ENCODE data around the gene PPDPF. TPM values are rescaled to one million over a fixed set of nuclear protein-coding genes. Genes with fewer than 3 reads are reported as not detected.
A peak's percentile ranks its signal among the peaks of the same experiment; 100 is the strongest.

Gene PPDPF
- total RNA-seq, 1 donor from 2014 or later = 4.1 TPM

DNA sequence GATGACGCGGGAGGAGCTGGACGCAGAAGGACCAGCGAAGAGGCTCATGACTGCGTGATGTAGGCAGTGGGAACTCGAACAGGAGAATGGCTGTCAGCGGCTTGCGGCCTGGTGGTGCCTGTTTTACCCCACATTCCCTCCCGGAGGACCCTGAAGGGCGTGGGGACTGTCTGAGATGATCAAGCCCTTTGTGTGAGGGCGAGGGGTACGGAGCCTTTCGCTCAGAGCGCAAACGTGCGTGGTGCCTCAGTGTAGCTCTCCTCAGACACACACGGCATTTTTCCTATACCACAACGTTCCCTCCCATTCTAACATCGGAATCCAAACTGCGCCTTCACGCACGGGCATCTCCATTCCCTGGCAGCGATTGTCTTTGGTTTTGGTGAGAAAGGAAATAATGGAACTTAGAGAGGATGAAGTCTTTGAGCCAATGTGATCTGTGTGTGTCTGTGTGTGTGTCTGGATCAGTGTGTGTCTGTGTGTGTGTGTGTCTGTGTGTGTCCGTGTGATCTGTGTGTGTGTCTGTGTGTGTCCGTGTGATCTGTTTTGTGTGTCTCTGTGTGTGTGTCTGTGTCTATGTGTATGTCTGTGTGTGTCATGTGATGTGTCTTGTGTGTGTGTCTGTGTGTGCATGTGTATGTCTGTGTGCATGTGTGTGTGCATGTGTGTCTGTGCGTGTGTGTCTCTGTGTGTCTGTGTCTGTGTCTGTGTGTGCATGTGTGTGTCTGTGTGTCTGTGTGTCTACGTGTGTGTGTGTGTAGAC lies 11.3 kb downstream of the PPDPF start:
- Histone ChIP-seq H2AFZ (replicated peaks) (no peak overlapping the region), H3K4me3 (no peak overlapping the region), H3K4me2 (no peak overlapping the region), H3K4me1 (no peaks in the 10 kb centered on the region), H3K9me3 (ENCODE audit: low read depth) (no peaks in the 10 kb centered on the region), H3K9ac (no peak overlapping the region), H4K20me1 (ENCODE audit: low read depth) (no peaks in the 10 kb centered on the region), H3F3A (ENCODE audit: low read depth) (peaks cover 9% of the 10 kb centered on the region), H3K36me3 (no peaks in the 10 kb centered on the region), H3K27ac (no peak overlapping the region), H3K79me2 (ENCODE audit: low read depth) (no peaks in the 10 kb centered on the region), H3K27me3 (no peaks in the 10 kb centered on the region)
- TF ChIP-seq CTCF (IDR thresholded peaks at IDR 0.05) = no peak
- H3K4me1 Mint-ChIP-seq = peaks cover 10% of the 10 kb centered on the region
- peaks cover 11% of the 10 kb centered on the region for H3K27me3 Mint-ChIP-seq (ENCODE audit: insufficient read depth, low read depth)
- no peaks in the 10 kb centered on the region for H3K36me3 Mint-ChIP-seq
- peak; percentile 2 for DNase-seq (ENCODE audit: low spot score)
- H3K4me3 Mint-ChIP-seq = peak overlapping the region; percentile 27
- no peaks in the 10 kb centered on the region for H3K9me3 Mint-ChIP-seq
- H3K27ac Mint-ChIP-seq = peak overlapping the region; percentile 1

DNA sequence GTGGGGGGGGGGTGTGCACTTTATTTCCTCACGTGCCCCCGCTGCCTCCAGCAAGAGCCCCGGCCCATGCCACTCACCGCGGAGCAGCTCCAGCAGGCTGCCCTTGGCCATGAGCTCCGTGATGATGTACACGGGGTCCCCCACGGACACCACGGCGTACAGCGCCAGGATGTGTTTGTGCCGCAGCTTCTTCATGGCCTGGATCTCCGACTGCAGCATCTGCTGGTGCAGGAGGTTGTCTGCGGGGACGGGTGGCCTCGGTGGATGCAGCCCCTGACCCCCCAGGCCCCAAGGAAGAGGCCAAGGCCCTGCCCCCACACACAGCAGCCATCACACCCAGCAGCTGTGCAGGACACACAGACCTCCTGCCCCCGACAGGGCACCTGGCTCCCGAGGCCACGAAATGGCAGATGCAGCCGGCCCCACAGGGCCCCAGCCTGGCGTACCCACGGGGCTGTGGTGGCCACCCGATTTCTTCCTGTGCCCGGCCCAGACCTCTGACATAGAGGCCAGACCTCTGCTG lies 11.9 kb downstream of the PPDPF start:
- Mint-ChIP-seq H3K27ac (no peak overlapping the region), H3K4me1 (peaks cover 10% of the 10 kb centered on the region), H3K36me3 (no peaks in the 10 kb centered on the region), H3K9me3 (no peaks in the 10 kb centered on the region), H3K27me3 (ENCODE audit: insufficient read depth, low read depth) (peaks cover 8% of the 10 kb centered on the region), H3K4me3 (no peak overlapping the region)
- H3K4me1 ChIP-seq = no peaks in the 10 kb centered on the region
- no peak overlapping the region for H3K9ac ChIP-seq
- TF ChIP-seq EZH2phosphoT487 (IDR thresholded peaks at IDR 0.05) = no peak
- no peak for TF ChIP-seq CTCF (IDR thresholded peaks at IDR 0.05)
- no peak for TF ChIP-seq EZH2 (IDR thresholded peaks at IDR 0.05)
- no peak overlapping the region for H3K4me2 ChIP-seq
- no peak overlapping the region for H3K27ac ChIP-seq
- H2AFZ ChIP-seq (replicated peaks) = no peak overlapping the region
- H3F3A ChIP-seq (ENCODE audit: low read depth) = peaks cover 3% of the 10 kb centered on the region
- no peaks in the 10 kb centered on the region for H3K9me3 ChIP-seq (ENCODE audit: low read depth)
- no peaks in the 10 kb centered on the region for H3K36me3 ChIP-seq
- peak; percentile 0 for DNase-seq (ENCODE audit: low spot score)
- no peak overlapping the region for H3K4me3 ChIP-seq
- no peaks in the 10 kb centered on the region for H3K27me3 ChIP-seq
- H3K79me2 ChIP-seq (ENCODE audit: low read depth) = no peaks in the 10 kb centered on the region
- no peaks in the 10 kb centered on the region for H4K20me1 ChIP-seq (ENCODE audit: low read depth)

- Histone ChIP-seq H3K4me2 (no peak overlapping the region), H3K9ac (no peak overlapping the region), H2AFZ (replicated peaks) (no peak overlapping the region), H3K79me2 (ENCODE audit: low read depth) (no peaks in the 10 kb centered on the region), H4K20me1 (ENCODE audit: low read depth) (no peaks in the 10 kb centered on the region), H3K27me3 (no peaks in the 10 kb centered on the region), H3K4me1 (no peaks in the 10 kb centered on the region), H3F3A (ENCODE audit: low read depth) (peaks cover 3% of the 10 kb centered on the region), H3K4me3 (no peak overlapping the region), H3K27ac (no peak overlapping the region), H3K9me3 (ENCODE audit: low read depth) (no peaks in the 10 kb centered on the region), H3K36me3 (no peaks in the 10 kb centered on the region)
- Mint-ChIP-seq H3K27me3 (ENCODE audit: insufficient read depth, low read depth) (peaks cover 4% of the 10 kb centered on the region), H3K4me3 (no peak overlapping the region), H3K27ac (no peak overlapping the region), H3K36me3 (no peaks in the 10 kb centered on the region), H3K4me1 (peaks cover 10% of the 10 kb centered on the region), H3K9me3 (no peaks in the 10 kb centered on the region)
- no peak for DNase-seq (ENCODE audit: low spot score)
- no peak for TF ChIP-seq EZH2phosphoT487 (IDR thresholded peaks at IDR 0.05)
These were observed 12.8 kb downstream of the PPDPF start for GRCh38 chr20:63533388-63533787.

DNA sequence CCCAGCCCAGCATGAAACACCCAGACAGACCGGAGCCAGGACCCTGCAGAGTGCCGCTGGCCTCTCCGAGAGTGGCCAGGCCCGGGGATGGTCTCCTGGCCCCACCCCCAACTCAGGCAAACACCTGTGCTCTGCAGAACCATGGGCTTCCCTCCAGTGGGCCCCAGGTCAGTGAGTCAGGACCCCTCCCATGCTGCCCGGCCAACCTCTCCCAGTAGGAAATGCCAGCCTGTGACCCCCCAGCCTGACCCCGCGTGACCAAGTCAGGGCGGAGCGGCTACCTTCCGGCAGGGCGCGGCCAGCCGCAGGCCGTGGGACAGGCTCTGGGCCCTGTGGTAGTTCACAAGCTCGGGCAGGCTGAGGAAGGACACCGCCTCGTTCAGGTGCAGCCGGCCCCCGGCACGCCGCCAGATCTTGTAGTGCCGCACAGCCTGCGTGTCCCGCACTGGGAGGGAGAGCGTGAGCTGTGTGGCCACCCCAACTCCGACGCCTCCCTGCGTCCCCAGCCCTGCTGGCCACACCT lies 13.4 kb downstream of the PPDPF start:
- Histone ChIP-seq H3K27me3 (no peaks in the 10 kb centered on the region), H3K79me2 (ENCODE audit: low read depth) (no peaks in the 10 kb centered on the region), H4K20me1 (ENCODE audit: low read depth) (no peaks in the 10 kb centered on the region), H3K4me2 (no peak overlapping the region), H3K27ac (no peak overlapping the region), H3K4me3 (no peak overlapping the region), H3K9ac (no peak overlapping the region), H3F3A (ENCODE audit: low read depth) (peaks cover 3% of the 10 kb centered on the region), H3K9me3 (ENCODE audit: low read depth) (no peaks in the 10 kb centered on the region), H3K36me3 (no peaks in the 10 kb centered on the region), H2AFZ (replicated peaks) (no peak overlapping the region), H3K4me1 (no peaks in the 10 kb centered on the region)
- peaks cover 4% of the 10 kb centered on the region for H3K27me3 Mint-ChIP-seq (ENCODE audit: insufficient read depth, low read depth)
- H3K27ac Mint-ChIP-seq = no peak overlapping the region
- TF ChIP-seq EZH2 (IDR thresholded peaks at IDR 0.05) (no peak), EZH2phosphoT487 (IDR thresholded peaks at IDR 0.05) (no peak), CTCF (IDR thresholded peaks at IDR 0.05) (no peak)
- H3K36me3 Mint-ChIP-seq = no peaks in the 10 kb centered on the region
- no peak for DNase-seq (ENCODE audit: low spot score)
- no peak overlapping the region for H3K4me3 Mint-ChIP-seq
- peaks cover 10% of the 10 kb centered on the region for H3K4me1 Mint-ChIP-seq
- no peaks in the 10 kb centered on the region for H3K9me3 Mint-ChIP-seq
